ELF-1 (cell line): Measurements from ENCODE around the gene DDX1.

ENCODE experiments used
- DNase-seq: peaks from one replicate; pipeline ENCODE4 v3.0.0-alpha.2; 2016; ENCODE audit warnings: low read depth, low spot score

DDX1 gene

GRCh38 chr2:15628899-15629855 lies 37.5 kb downstream of the DDX1 start:
- DNase-seq = no peak

GRCh38 chr2:15630121-15630977 lies 38.7 kb downstream of the DDX1 start:
- no peak for DNase-seq

GRCh38 chr2:15630978-15631719 lies 39.5 kb downstream of the DDX1 start:
- no peak for DNase-seq

- DNase-seq = no peak
Measured at GRCh38 chr2:15631883-15632282, 40.2 kb downstream of the DDX1 start.

- no peak for DNase-seq
Measured at GRCh38 chr2:15633043-15633970, 41.6 kb downstream of the DDX1 start.

- no peak for DNase-seq
Measured at GRCh38 chr2:15633971-15634346, 42.3 kb downstream of the DDX1 start.

GRCh38 chr2:15634846-15635490 lies 43.3 kb downstream of the DDX1 start:
- no peak for DNase-seq

GRCh38 chr2:15636972-15637785 lies 45.5 kb downstream of the DDX1 start:
- DNase-seq = peak; percentile 77

GRCh38 chr2:15638720-15639119 lies 47.1 kb downstream of the DDX1 start:
- no peak for DNase-seq

- no peak for DNase-seq
Measured at GRCh38 chr2:15639323-15640251, 47.9 kb downstream of the DDX1 start.

GRCh38 chr2:15640261-15640711 lies 48.6 kb downstream of the DDX1 start:
- no peak for DNase-seq

- DNase-seq = no peak
Measured at GRCh38 chr2:15640784-15641183, 49.1 kb downstream of the DDX1 start.

- DNase-seq = no peak
Measured at GRCh38 chr2:15641530-15641982, 49.9 kb downstream of the DDX1 start.

GRCh38 chr2:15642011-15642814 lies 50.5 kb downstream of the DDX1 start:
- DNase-seq = no peak

- no peak for DNase-seq
Measured at GRCh38 chr2:15642815-15643500, 51.3 kb downstream of the DDX1 start.

GRCh38 chr2:15643791-15644585 lies 52.3 kb downstream of the DDX1 start:
- no peak for DNase-seq
